SU-DHL-6 (cell line): ENCODE results near the gene PTPRN2.

Experiments used
- EZH2phosphoT487 ChIP-seq: fragments of 200-600 bp; sonication (generic), shearing (Covaris generic); conservative IDR thresholded peaks from 2 replicates; pipeline ENCODE4 v1.6.1; 2018; ENCODE audit warnings: mild to moderate bottlenecking, antibody characterized with exemption, low read length, moderate library complexity, mixed read lengths
- TF ChIP-seq, protein P1 (sequence below): fragments of 200-600 bp; sonication (generic); IDR thresholded peaks from one replicate; pipeline ENCODE4 v1.5.1; 2017; ENCODE audit warnings: antibody characterized with exemption, mild to moderate bottlenecking, low read length, moderate library complexity; ENCODE audit not compliant: insufficient read depth, poor library complexity, severe bottlenecking

GRCh38 chr7:157906583-157906982 lies 681.0 kb downstream of the PTPRN2 start:
- TF ChIP-seq, protein P1, sequence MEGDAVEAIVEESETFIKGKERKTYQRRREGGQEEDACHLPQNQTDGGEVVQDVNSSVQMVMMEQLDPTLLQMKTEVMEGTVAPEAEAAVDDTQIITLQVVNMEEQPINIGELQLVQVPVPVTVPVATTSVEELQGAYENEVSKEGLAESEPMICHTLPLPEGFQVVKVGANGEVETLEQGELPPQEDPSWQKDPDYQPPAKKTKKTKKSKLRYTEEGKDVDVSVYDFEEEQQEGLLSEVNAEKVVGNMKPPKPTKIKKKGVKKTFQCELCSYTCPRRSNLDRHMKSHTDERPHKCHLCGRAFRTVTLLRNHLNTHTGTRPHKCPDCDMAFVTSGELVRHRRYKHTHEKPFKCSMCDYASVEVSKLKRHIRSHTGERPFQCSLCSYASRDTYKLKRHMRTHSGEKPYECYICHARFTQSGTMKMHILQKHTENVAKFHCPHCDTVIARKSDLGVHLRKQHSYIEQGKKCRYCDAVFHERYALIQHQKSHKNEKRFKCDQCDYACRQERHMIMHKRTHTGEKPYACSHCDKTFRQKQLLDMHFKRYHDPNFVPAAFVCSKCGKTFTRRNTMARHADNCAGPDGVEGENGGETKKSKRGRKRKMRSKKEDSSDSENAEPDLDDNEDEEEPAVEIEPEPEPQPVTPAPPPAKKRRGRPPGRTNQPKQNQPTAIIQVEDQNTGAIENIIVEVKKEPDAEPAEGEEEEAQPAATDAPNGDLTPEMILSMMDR: no peak
- TF ChIP-seq EZH2phosphoT487: no peak
